Activated T-cell treated with anti-CD3 and anti-CD28 coated beads for 48 hours (primary cell): Measurements from ENCODE around the gene STX7.

Experiments
- DNase-seq: peaks from one replicate; pipeline ENCODE4 v3.0.0-alpha.2; 2020; ENCODE audit warnings: low read depth

STX7 gene

GRCh38 chr6:132506869-132507808 is 5.8 kb downstream of the STX7 start:
- no peak for DNase-seq

- DNase-seq, result no peak
Observed at GRCh38 chr6:132506461-132506860, 6.5 kb downstream of the STX7 start.

GRCh38 chr6:132505158-132505557 is 7.8 kb downstream of the STX7 start:
- DNase-seq, result no peak

- DNase-seq, result no peak
Observed at GRCh38 chr6:132504757-132505156, 8.2 kb downstream of the STX7 start.

- DNase-seq, result no peak
Observed at GRCh38 chr6:132499757-132500156, 13.2 kb downstream of the STX7 start.

GRCh38 chr6:132498638-132499037 is 14.3 kb downstream of the STX7 start:
- DNase-seq, result no peak

GRCh38 chr6:132496519-132497180 is 16.3 kb downstream of the STX7 start:
- DNase-seq, result no peak

- DNase-seq, result no peak
Observed at GRCh38 chr6:132495604-132496079, 17.3 kb downstream of the STX7 start.

- DNase-seq, result no peak
Observed at GRCh38 chr6:132494954-132495353, 18.0 kb downstream of the STX7 start.

GRCh38 chr6:132491881-132492280 is 21.0 kb downstream of the STX7 start:
- DNase-seq, result no peak

- DNase-seq, result no peak
Observed at GRCh38 chr6:132491303-132491702, 21.6 kb downstream of the STX7 start.

- DNase-seq, result no peak
Observed at GRCh38 chr6:132490478-132491204, 22.3 kb downstream of the STX7 start.

- DNase-seq, result no peak
Observed at GRCh38 chr6:132490024-132490423, 22.9 kb downstream of the STX7 start.

GRCh38 chr6:132489376-132489775 is 23.5 kb downstream of the STX7 start:
- DNase-seq, result no peak

GRCh38 chr6:132487762-132488161 is 25.2 kb downstream of the STX7 start:
- no peak for DNase-seq

- DNase-seq, result no peak
Observed at GRCh38 chr6:132484680-132485018, 28.3 kb downstream of the STX7 start.

- no peak for DNase-seq
Observed at GRCh38 chr6:132483779-132484679, 28.9 kb downstream of the STX7 start.

GRCh38 chr6:132482581-132482980 is 30.3 kb downstream of the STX7 start:
- no peak for DNase-seq

GRCh38 chr6:132481189-132481588 is 31.7 kb downstream of the STX7 start:
- DNase-seq, result no peak

GRCh38 chr6:132479131-132479530 is 33.8 kb downstream of the STX7 start:
- DNase-seq, result no peak

- no peak for DNase-seq
Observed at GRCh38 chr6:132478674-132479073, 34.2 kb downstream of the STX7 start.

- no peak for DNase-seq
Observed at GRCh38 chr6:132478266-132478665, 34.6 kb downstream of the STX7 start.
